ENCODE measurements around the gene SEMA4C.

DNA sequence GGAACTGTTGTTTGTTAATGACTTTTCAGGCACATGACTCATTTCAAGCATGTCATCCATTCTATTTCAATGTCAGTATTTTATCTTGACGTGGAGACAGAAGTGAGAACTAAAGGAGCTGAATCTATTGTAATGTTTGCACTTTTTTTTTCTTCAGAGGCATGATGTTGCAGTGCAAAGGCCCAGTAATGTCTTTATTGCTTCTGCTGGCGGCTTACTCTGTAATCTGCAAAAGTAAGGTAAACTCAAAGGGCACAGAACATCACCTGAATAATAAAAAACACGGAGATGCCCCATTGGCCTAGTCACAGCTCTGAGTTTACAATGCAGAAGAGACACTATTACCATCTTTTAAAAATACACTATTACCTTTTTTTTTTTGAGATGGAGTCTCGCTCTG lies 56.2 kb downstream of the SEMA4C start:
- no peak for TF ChIP-seq ZNF707 (CRISPR knock-in tag; conservative IDR thresholded peaks at IDR 0.05)
- TF ChIP-seq HDAC2 (IDR thresholded peaks at IDR 0.05) = no peak
- no peak for TF ChIP-seq EZH2 (IDR thresholded peaks at IDR 0.05; ENCODE audit: borderline replicate concordance, low read depth, low read length)
- TF ChIP-seq KAT2B (IDR thresholded peaks at IDR 0.05; ENCODE audit: low read depth, low read length) = no peak
- TF ChIP-seq, protein P1, sequence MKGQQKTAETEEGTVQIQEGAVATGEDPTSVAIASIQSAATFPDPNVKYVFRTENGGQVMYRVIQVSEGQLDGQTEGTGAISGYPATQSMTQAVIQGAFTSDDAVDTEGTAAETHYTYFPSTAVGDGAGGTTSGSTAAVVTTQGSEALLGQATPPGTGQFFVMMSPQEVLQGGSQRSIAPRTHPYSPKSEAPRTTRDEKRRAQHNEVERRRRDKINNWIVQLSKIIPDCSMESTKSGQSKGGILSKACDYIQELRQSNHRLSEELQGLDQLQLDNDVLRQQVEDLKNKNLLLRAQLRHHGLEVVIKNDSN (CRISPR knock-in tag; IDR thresholded peaks at IDR 0.05) = no peak
